Amniotic stem cell (primary cell): ENCODE measurements around the gene OLFM1.
"Not testable (repeated sequence)": the region's sequence is repeated elsewhere in the genome, so short reads cannot be mapped to it uniquely, and the experiment has no call there.

Source experiments
- DNase-seq: peaks from one replicate; lab custom pipeline; 2025; lab: John Stamatoyannopoulos, UW

OLFM1 gene

GRCh38 chr9:135107581-135108235 is 20.2 kb downstream of the OLFM1 start:
- no peak for DNase-seq

- no peak for DNase-seq
Observed at GRCh38 chr9:135108831-135109510, 21.5 kb downstream of the OLFM1 start.

- DNase-seq = no peak
Observed at GRCh38 chr9:135109650-135110049, 22.2 kb downstream of the OLFM1 start.

- DNase-seq = no peak
Observed at GRCh38 chr9:135110416-135110815, 22.9 kb downstream of the OLFM1 start.

GRCh38 chr9:135111600-135111999 is 24.1 kb downstream of the OLFM1 start:
- DNase-seq = not testable (repeated sequence)

- no peak for DNase-seq
Observed at GRCh38 chr9:135116371-135116770, 28.9 kb downstream of the OLFM1 start.

GRCh38 chr9:135116881-135117280 is 29.4 kb downstream of the OLFM1 start:
- DNase-seq = no peak

- DNase-seq = no peak
Observed at GRCh38 chr9:135117281-135117680, 29.8 kb downstream of the OLFM1 start.

- no peak for DNase-seq
Observed at GRCh38 chr9:135119496-135120064, 32.1 kb downstream of the OLFM1 start.

GRCh38 chr9:135120249-135120648 is 32.8 kb downstream of the OLFM1 start:
- DNase-seq = no peak

- no peak for DNase-seq
Observed at GRCh38 chr9:135122316-135122715, 34.8 kb downstream of the OLFM1 start.

GRCh38 chr9:135123126-135123772 is 35.8 kb downstream of the OLFM1 start:
- DNase-seq = no peak

- no peak for DNase-seq
Observed at GRCh38 chr9:135123773-135124134, 36.3 kb downstream of the OLFM1 start.

GRCh38 chr9:135126451-135127187 is 39.2 kb downstream of the OLFM1 start:
- DNase-seq = no peak

- no peak for DNase-seq
Observed at GRCh38 chr9:135127718-135128670, 40.5 kb downstream of the OLFM1 start.

- DNase-seq = no peak
Observed at GRCh38 chr9:135129137-135129695, 41.7 kb downstream of the OLFM1 start.

GRCh38 chr9:135130207-135130976 is 42.9 kb downstream of the OLFM1 start:
- DNase-seq = no peak

- no peak for DNase-seq
Observed at GRCh38 chr9:135131488-135131887, 44.0 kb downstream of the OLFM1 start.

- DNase-seq = no peak
Observed at GRCh38 chr9:135132008-135132407, 44.5 kb downstream of the OLFM1 start.
